Left ventricle myocardium inferior (tissue), 1 donor: ENCODE measurements around the gene IKZF1. TPM values are rescaled to one million over a fixed set of nuclear protein-coding genes. Genes with fewer than 3 reads are reported as not detected.

Experiments
- DNase-seq: peaks from one replicate; pipeline ENCODE4 v3.0.0-alpha.2; 2020
- H3K27ac ChIP-seq: fragments of 200-600 bp; replicated peaks from 2 replicates; pipeline ENCODE4 v1.8.0; 2021
- H3K27me3 ChIP-seq: fragments of 200-600 bp; 2 replicates; pipeline ENCODE4 v1.8.0; 2021; ENCODE audit warnings: low read depth
- H3K36me3 ChIP-seq: fragments of 200-600 bp; 2 replicates; pipeline ENCODE4 v1.8.0; 2021
- H3K4me1 ChIP-seq: fragments of 200-600 bp; 2 replicates; pipeline ENCODE4 v1.8.0; 2021
- H3K4me3 ChIP-seq: fragments of 200-600 bp; 2 replicates; pipeline ENCODE4 v1.8.0; 2021; ENCODE audit warnings: mild to moderate bottlenecking, moderate library complexity
- H3K9me3 ChIP-seq: fragments of 200-600 bp; replicated peaks from 2 replicates; pipeline ENCODE4 v1.8.0; 2021
- CTCF ChIP-seq: fragments of 200-600 bp; IDR thresholded peaks from 2 replicates; pipeline ENCODE4 v1.8.0; 2021; ENCODE audit warnings: antibody characterized with exemption, mild to moderate bottlenecking, borderline replicate concordance
- intact Hi-C: fragments of 100-400 bp; cut with micrococcal nuclease; formaldehyde crosslinking; loops from one replicate; pipeline ENCODE4 v1.11.0; 2022
- total RNA-seq: library from RNA; stranded (reverse); fragmentation: NEBNext Ultra II Directional; extraction: Animal tissue kit (Norgen Biotek cat#: 25700); gene quantifications from one replicate; pipeline ENCODE4 v1.2.1, GENCODE V29; 2021
- donor health status: DM: no; HTN: yes; CAD: no; lungs with severe emphysema.

The IKZF1 gene
- total RNA-seq, 1 donor from 2014 or later: 2.1 TPM

GRCh38 chr7:50393076-50393475 lies 88.6 kb downstream of the IKZF1 start:
- intact Hi-C loops: no loop called here
- no peaks in the 10 kb centered on the region for H3K36me3 ChIP-seq
- H3K4me1 ChIP-seq: no peaks in the 10 kb centered on the region
- H3K27me3 ChIP-seq: peaks cover 84% of the 10 kb centered on the region
- H3K4me3 ChIP-seq: no peak overlapping the region
- H3K27ac ChIP-seq: no peak overlapping the region
- no peak for DNase-seq
- H3K9me3 ChIP-seq: no peaks in the 10 kb centered on the region
- no peak for TF ChIP-seq CTCF

GRCh38 chr7:50393547-50394252 lies 89.2 kb downstream of the IKZF1 start:
- TF ChIP-seq CTCF: no peak
- no peak for DNase-seq
- no peaks in the 10 kb centered on the region for H3K36me3 ChIP-seq
- peaks cover 86% of the 10 kb centered on the region for H3K27me3 ChIP-seq
- H3K9me3 ChIP-seq: no peaks in the 10 kb centered on the region
- intact Hi-C loops: no loop called here
- no peak overlapping the region for H3K4me3 ChIP-seq
- H3K4me1 ChIP-seq: no peaks in the 10 kb centered on the region
- H3K27ac ChIP-seq: no peak overlapping the region

- intact Hi-C loops: no loop called here
- peaks cover 86% of the 10 kb centered on the region for H3K27me3 ChIP-seq
- DNase-seq: no peak
- H3K27ac ChIP-seq: no peak overlapping the region
- no peaks in the 10 kb centered on the region for H3K4me1 ChIP-seq
- H3K9me3 ChIP-seq: no peaks in the 10 kb centered on the region
- H3K36me3 ChIP-seq: no peaks in the 10 kb centered on the region
- no peak for TF ChIP-seq CTCF
- no peak overlapping the region for H3K4me3 ChIP-seq
These were observed 89.8 kb downstream of the IKZF1 start for GRCh38 chr7:50394315-50394714.

GRCh38 chr7:50396856-50397255 lies 92.3 kb downstream of the IKZF1 start:
- no peak for TF ChIP-seq CTCF
- H3K36me3 ChIP-seq: no peaks in the 10 kb centered on the region
- peaks cover 90% of the 10 kb centered on the region for H3K27me3 ChIP-seq
- no peak for DNase-seq
- H3K27ac ChIP-seq: no peak overlapping the region
- intact Hi-C loops: no loop called here
- no peaks in the 10 kb centered on the region for H3K9me3 ChIP-seq
- H3K4me1 ChIP-seq: no peaks in the 10 kb centered on the region
- no peak overlapping the region for H3K4me3 ChIP-seq

GRCh38 chr7:50397320-50397970 lies 92.9 kb downstream of the IKZF1 start:
- Histone ChIP-seq H3K27ac (no peak overlapping the region), H3K4me1 (no peaks in the 10 kb centered on the region), H3K4me3 (no peak overlapping the region), H3K36me3 (no peaks in the 10 kb centered on the region), H3K9me3 (no peaks in the 10 kb centered on the region), H3K27me3 (peaks cover 90% of the 10 kb centered on the region)
- no peak for TF ChIP-seq CTCF
- no peak for DNase-seq
- intact Hi-C loops: no loop called here
